SK-N-SH treated with all-trans-retinoic acid at 6 μM for 48 hours (cell line): ENCODE results near the gene PCSK5.

ENCODE experiments used
- ATAC-seq: fragments of 200-7000 bp; cut with Tn5 transposase; 3 replicates; pipeline ENCODE4 v1.9.1; 2020; ENCODE audit warnings: mild to moderate bottlenecking, moderate library complexity
- ARNTL ChIP-seq: fragments of 450-650 bp; formaldehyde crosslinking; IDR thresholded peaks from 2 replicates; pipeline ENCODE4 v1.5.0; 2020; ENCODE audit warnings: low read depth, mild to moderate bottlenecking, moderate library complexity, borderline replicate concordance
- BACH2 ChIP-seq: fragments of 250-450 bp; sonication (Bioruptor Pico); IDR thresholded peaks from 2 replicates; pipeline ENCODE4 v1.9.0; 2021; ENCODE audit warnings: mild to moderate bottlenecking, borderline replicate concordance
- CREB5 ChIP-seq: fragments of 250-450 bp; sonication (Bioruptor Pico); IDR thresholded peaks from 2 replicates; pipeline ENCODE4 v1.5.1; 2020; ENCODE audit warnings: low read depth, mild to moderate bottlenecking, moderate library complexity
- CSDC2 ChIP-seq: fragments of 250-450 bp; sonication (Bioruptor Pico); IDR thresholded peaks from 2 replicates; pipeline ENCODE4 v1.5.0; 2020; ENCODE audit warnings: mild to moderate bottlenecking, moderate library complexity
- CSRNP3 ChIP-seq: fragments of 250-450 bp; sonication (Bioruptor Pico); IDR thresholded peaks from 2 replicates; pipeline ENCODE4 v1.5.1; 2021; ENCODE audit warnings: mild to moderate bottlenecking, moderate library complexity
- ESRRG ChIP-seq: fragments of 250-450 bp; sonication (Bioruptor Pico); IDR thresholded peaks from 2 replicates; pipeline ENCODE4 v1.6.1; 2021; ENCODE audit warnings: mild to moderate bottlenecking
- GLIS3 ChIP-seq: fragments of 250-450 bp; sonication (Bioruptor Pico); IDR thresholded peaks from 2 replicates; pipeline ENCODE4 v1.5.0; 2020; ENCODE audit warnings: mild to moderate bottlenecking, moderate library complexity
- ISL1 ChIP-seq: fragments of 250-450 bp; sonication (Bioruptor Pico); IDR thresholded peaks from 2 replicates; pipeline ENCODE4 v2.1.2; 2022; ENCODE audit warnings: mild to moderate bottlenecking, moderate library complexity
- OSR1 ChIP-seq: fragments of 250-450 bp; sonication (Bioruptor Pico); IDR thresholded peaks from 2 replicates; pipeline ENCODE4 v1.8.0; 2022; ENCODE audit warnings: moderate library complexity, mild to moderate bottlenecking, inconsistent platforms
- PATZ1 ChIP-seq: fragments of 250-450 bp; sonication (Bioruptor Pico); IDR thresholded peaks from 2 replicates; pipeline ENCODE4 v1.8.0; 2020; ENCODE audit warnings: mild to moderate bottlenecking, moderate library complexity, borderline replicate concordance
- POU6F1 ChIP-seq: fragments of 250-450 bp; sonication (Bioruptor Pico); IDR thresholded peaks from 2 replicates; pipeline ENCODE4 v1.8.0; 2021; ENCODE audit warnings: low read depth, mild to moderate bottlenecking, moderate library complexity, borderline replicate concordance
- PPARA ChIP-seq: fragments of 250-450 bp; sonication (Bioruptor Pico); IDR thresholded peaks from 2 replicates; pipeline ENCODE4 v1.5.0; 2020; ENCODE audit warnings: mild to moderate bottlenecking, borderline replicate concordance
- RARB ChIP-seq: fragments of 250-450 bp; sonication (Bioruptor Pico); IDR thresholded peaks from 2 replicates; pipeline ENCODE4 v1.8.0; 2021; ENCODE audit warnings: mild to moderate bottlenecking, moderate library complexity
- SNAI2 ChIP-seq: fragments of 250-450 bp; sonication (Bioruptor Pico); IDR thresholded peaks from 2 replicates; pipeline ENCODE4 v1.5.0; 2020; ENCODE audit warnings: mild to moderate bottlenecking, moderate library complexity
- TCF4 ChIP-seq: fragments of 250-450 bp; sonication (Bioruptor Pico); IDR thresholded peaks from 2 replicates; pipeline ENCODE4 v1.8.0; 2021; ENCODE audit warnings: mild to moderate bottlenecking, moderate library complexity, borderline replicate concordance
- TOX ChIP-seq: fragments of 250-450 bp; sonication (Bioruptor Pico); IDR thresholded peaks from 2 replicates; pipeline ENCODE4 v1.8.0; 2021; ENCODE audit warnings: mild to moderate bottlenecking, moderate library complexity, borderline replicate concordance
- ZC3H10 ChIP-seq: fragments of 250-450 bp; sonication (Bioruptor Pico); IDR thresholded peaks from 2 replicates; pipeline ENCODE4 v1.5.1; 2021; ENCODE audit warnings: mild to moderate bottlenecking, moderate library complexity
- ZFP3 ChIP-seq: fragments of 250-450 bp; sonication (Bioruptor Pico); IDR thresholded peaks from 2 replicates; pipeline ENCODE4 v1.5.0; 2020; ENCODE audit warnings: mild to moderate bottlenecking, moderate library complexity
- ZFP30 ChIP-seq: fragments of 450-650 bp; formaldehyde crosslinking; IDR thresholded peaks from 2 replicates; pipeline ENCODE4 v1.5.0; 2022; ENCODE audit warnings: mild to moderate bottlenecking, moderate library complexity
- ZNF565 ChIP-seq: fragments of 450-650 bp; formaldehyde crosslinking; conservative IDR thresholded peaks from 2 replicates; pipeline ENCODE4 v1.5.0; 2020; ENCODE audit warnings: low read depth, mild to moderate bottlenecking, moderate library complexity
- ZNF70 ChIP-seq: fragments of 450-650 bp; formaldehyde crosslinking; IDR thresholded peaks from 2 replicates; pipeline ENCODE4 v1.5.0; 2020; ENCODE audit warnings: mild to moderate bottlenecking, moderate library complexity
- ZNF8 ChIP-seq: fragments of 450-650 bp; formaldehyde crosslinking; IDR thresholded peaks from 2 replicates; pipeline ENCODE4 v1.5.0; 2020; ENCODE audit warnings: mild to moderate bottlenecking, moderate library complexity

Gene PCSK5

GRCh38 chr9:76198336-76198735 lies 307.9 kb downstream of the PCSK5 start:
- TF ChIP-seq ZNF8 (CRISPR knock-in tag) (no peak), POU6F1 (CRISPR knock-in tag) (no peak), ZFP3 (no peak), ISL1 (CRISPR knock-in tag) (no peak), PPARA (CRISPR knock-in tag) (no peak)
- no peak for ATAC-seq

GRCh38 chr9:76200315-76200714 lies 309.8 kb downstream of the PCSK5 start:
- TF ChIP-seq PPARA (CRISPR knock-in tag) = no peak
- no peak for TF ChIP-seq PATZ1 (CRISPR knock-in tag)
- TF ChIP-seq ZC3H10 = no peak
- TF ChIP-seq CREB5 (CRISPR knock-in tag) = no peak
- TF ChIP-seq CSRNP3 (CRISPR knock-in tag) = no peak
- TF ChIP-seq BACH2 (CRISPR knock-in tag) = no peak
- no peak for TF ChIP-seq ISL1 (CRISPR knock-in tag)
- no peak for TF ChIP-seq OSR1
- TF ChIP-seq RARB (CRISPR knock-in tag) = no peak
- no peak for TF ChIP-seq ZNF565 (CRISPR knock-in tag)
- no peak for TF ChIP-seq GLIS3
- no peak for TF ChIP-seq SNAI2
- TF ChIP-seq TOX (CRISPR knock-in tag) = no peak
- no peak for TF ChIP-seq ZFP3
- no peak for TF ChIP-seq ZNF8 (CRISPR knock-in tag)
- no peak for TF ChIP-seq CSDC2
- TF ChIP-seq ZFP30 (CRISPR knock-in tag) = no peak
- TF ChIP-seq ARNTL (CRISPR knock-in tag) = no peak
- TF ChIP-seq ZNF70 = no peak
- no peak for TF ChIP-seq ESRRG
- ATAC-seq = no peak

- ATAC-seq = no peak
- no peak for TF ChIP-seq ARNTL (CRISPR knock-in tag)
- no peak for TF ChIP-seq CSDC2
- no peak for TF ChIP-seq SNAI2
- TF ChIP-seq TCF4 = no peak
- TF ChIP-seq ESRRG = no peak
- no peak for TF ChIP-seq RARB (CRISPR knock-in tag)
- TF ChIP-seq GLIS3 = no peak
- no peak for TF ChIP-seq OSR1
- no peak for TF ChIP-seq ISL1 (CRISPR knock-in tag)
- TF ChIP-seq CSRNP3 (CRISPR knock-in tag) = no peak
- TF ChIP-seq CREB5 (CRISPR knock-in tag) = no peak
Observed at GRCh38 chr9:76200745-76201144, 310.3 kb downstream of the PCSK5 start.
